ENCODE results near the gene IFT81. TPM values are rescaled to one million over a fixed set of nuclear protein-coding genes. Genes with fewer than 3 reads are reported as not detected.

IFT81 gene
- total and polyA plus RNA-seq, 2 experiments from 2014 or later, result 17.5 to 22.3 TPM

- Histone ChIP-seq H3K4me2 (no peak overlapping the region), H2AFZ (no peak overlapping the region), H4K20me1 (replicated peaks; ENCODE audit: insufficient read depth) (no peaks in the 10 kb centered on the region), H3K36me3 (ENCODE audit: insufficient read depth) (no peaks in the 10 kb centered on the region), H3K79me2 (replicated peaks; ENCODE audit: insufficient read depth) (no peaks in the 10 kb centered on the region), H3F3A (replicated peaks; ENCODE audit: low read depth) (peaks cover 4% of the 10 kb centered on the region; the same call in 1 of the 2 replicates), H3K27me3 (ENCODE audit: insufficient read depth) (no peaks in the 10 kb centered on the region), H3K27ac (ENCODE audit: low read depth) (no peak overlapping the region), H3K4me1 (ENCODE audit: insufficient read depth) (peaks cover 5% of the 10 kb centered on the region; the same call in 1 of the 2 replicates), H3K9me2 (ENCODE audit: insufficient read depth) (no peaks in the 10 kb centered on the region), H3K4me3 (no peak overlapping the region)
- no peak for ATAC-seq
- Mint-ChIP-seq H3K27me3 (ENCODE audit: insufficient read depth, low read depth, poor library complexity) (peaks cover 13% of the 10 kb centered on the region), H3K4me3 (no peak overlapping the region), H3K27ac (no peak overlapping the region), H3K9me3 (no peaks in the 10 kb centered on the region), H3K4me1 (peaks cover 29% of the 10 kb centered on the region), H3K36me3 (ENCODE audit: low read depth) (no peaks in the 10 kb centered on the region)
- no peak for DNase-seq (ENCODE audit: low spot score)
- TF ChIP-seq CREB1 (CRISPR knock-in tag; IDR thresholded peaks at IDR 0.05; ENCODE audit: low read depth) (no peak), JUNB (IDR thresholded peaks at IDR 0.05; ENCODE audit: unreplicated experiment) (no peak), POLR2AphosphoS5 (IDR thresholded peaks at IDR 0.05; ENCODE audit: low read depth) (no peak), ETS1 (IDR thresholded peaks at IDR 0.05) (no peak), CTCF (conservative IDR thresholded peaks at IDR 0.05; ENCODE audit: low read depth in 2 of 2) (no peak), ZNF331 (CRISPR knock-in tag; IDR thresholded peaks at IDR 0.05; ENCODE audit: low read depth) (no peak), EZH2phosphoT487 (IDR thresholded peaks at IDR 0.05; ENCODE audit: unreplicated experiment) (no peak), EZH2 (IDR thresholded peaks at IDR 0.05; ENCODE audit: low read depth, unreplicated experiment) (no peak), STAT1 (IDR thresholded peaks at IDR 0.05; ENCODE audit: unreplicated experiment) (no peak), REST (IDR thresholded peaks at IDR 0.05; ENCODE audit: unreplicated experiment) (no peak), ZNF114 (CRISPR knock-in tag; IDR thresholded peaks at IDR 0.05) (no peak), NANOG (IDR thresholded peaks at IDR 0.05; ENCODE audit: borderline replicate concordance) (no peak), ZNF462 (CRISPR knock-in tag; IDR thresholded peaks at IDR 0.05) (no peak)
These were observed 123.4 kb downstream of the IFT81 start for GRCh38 chr12:110247340-110248095.

All from GM23338 (cell line).